GM13976 (cell line): ENCODE measurements around the gene SCARB2.

Experiments
- DNase-seq: peaks from one replicate; pipeline ENCODE4 v3.0.0; 2012; ENCODE audit warnings: low spot score
- CTCF ChIP-seq: IDR thresholded peaks from 2 replicates; pipeline ENCODE4 v1.5.1; 2012; ENCODE audit warnings: borderline replicate concordance, mild to moderate bottlenecking; ENCODE audit not compliant: insufficient read depth; ENCODE audit errors: extremely low read depth, missing control alignments, control extremely low read depth
- in situ Hi-C: fragments of 300-500 bp; cut with MboI; formaldehyde crosslinking; loops from one replicate; pipeline ENCODE4 v1.12.0; 2022; ENCODE audit warnings: low sequenced_read_pairs, mixed read lengths, inconsistent platforms; ENCODE audit not compliant: unreplicated experiment

Gene SCARB2

GRCh38 chr4:76216524-76216923, 2.9 kb upstream of the SCARB2 start:
- TF ChIP-seq CTCF, result no peak
- in situ Hi-C loops, result no loop called here
- DNase-seq, result no peak

GRCh38 chr4:76215077-76215476, 1.5 kb upstream of the SCARB2 start:
- no peak for DNase-seq
- in situ Hi-C loops, result no loop called here
- no peak for TF ChIP-seq CTCF

GRCh38 chr4:76214177-76214675, 602 bp upstream of the SCARB2 start:
- in situ Hi-C loops, result no loop called here
- TF ChIP-seq CTCF, result no peak
- DNase-seq, result no peak

GRCh38 chr4:76212851-76213414, 691 bp downstream of the SCARB2 start:
- no peak for DNase-seq
- TF ChIP-seq CTCF, result no peak
- in situ Hi-C loops, result no loop called here

GRCh38 chr4:76211769-76212708, 1.6 kb downstream of the SCARB2 start:
- no peak for TF ChIP-seq CTCF
- no peak for DNase-seq
- in situ Hi-C loops, result no loop called here

- no peak for DNase-seq
- in situ Hi-C loops, result no loop called here
- no peak for TF ChIP-seq CTCF
These were observed 3.2 kb downstream of the SCARB2 start for GRCh38 chr4:76210452-76210851.
